ENCODE data around the gene PTPRN2. TPM values are rescaled to one million over a fixed set of nuclear protein-coding genes. Genes with fewer than 3 reads are reported as not detected.

PTPRN2 gene
- total and polyA plus RNA-seq, 9 of the 15 experiments (the other 6 are each of a cell fraction or from before 2014, with no cell fraction given), result not detected

DNA sequence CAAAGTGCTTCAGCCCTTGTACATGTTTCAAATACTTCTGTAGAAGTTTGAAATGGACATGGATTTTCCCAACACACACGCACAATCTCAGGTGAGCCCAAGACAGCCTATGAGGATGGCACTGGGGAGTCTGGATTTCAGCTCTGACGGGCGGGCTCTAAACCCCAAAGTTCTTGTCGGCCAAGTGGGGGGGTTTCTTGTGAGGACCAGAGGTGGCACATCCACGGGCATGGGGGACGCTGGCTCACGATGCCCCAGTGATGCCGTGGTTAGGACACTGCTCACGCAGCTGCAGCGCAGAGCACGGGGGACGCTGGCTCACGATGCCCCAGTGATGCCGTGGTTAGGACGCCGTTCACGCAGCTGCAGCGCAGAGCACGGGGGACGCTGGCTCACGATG, 970.7 kb downstream of the PTPRN2 start (continued):
- TF ChIP-seq, protein P1, sequence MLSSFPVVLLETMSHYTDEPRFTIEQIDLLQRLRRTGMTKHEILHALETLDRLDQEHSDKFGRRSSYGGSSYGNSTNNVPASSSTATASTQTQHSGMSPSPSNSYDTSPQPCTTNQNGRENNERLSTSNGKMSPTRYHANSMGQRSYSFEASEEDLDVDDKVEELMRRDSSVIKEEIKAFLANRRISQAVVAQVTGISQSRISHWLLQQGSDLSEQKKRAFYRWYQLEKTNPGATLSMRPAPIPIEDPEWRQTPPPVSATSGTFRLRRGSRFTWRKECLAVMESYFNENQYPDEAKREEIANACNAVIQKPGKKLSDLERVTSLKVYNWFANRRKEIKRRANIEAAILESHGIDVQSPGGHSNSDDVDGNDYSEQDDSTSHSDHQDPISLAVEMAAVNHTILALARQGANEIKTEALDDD (IDR thresholded peaks at IDR 0.05), result no peak
- no peak for TF ChIP-seq MITF (IDR thresholded peaks at IDR 0.05)
- TF ChIP-seq WHSC1 (IDR thresholded peaks at IDR 0.05; ENCODE audit: low read length), result no peak
- TF ChIP-seq ZNF121 (CRISPR knock-in tag; conservative IDR thresholded peaks at IDR 0.05), result no peak
- no peak for TF ChIP-seq SAFB2 (IDR thresholded peaks at IDR 0.05; ENCODE audit: borderline replicate concordance, low read depth, low read length, severe bottlenecking)
- no peak for TF ChIP-seq PYGO2 (tag; IDR thresholded peaks at IDR 0.05)

DNA sequence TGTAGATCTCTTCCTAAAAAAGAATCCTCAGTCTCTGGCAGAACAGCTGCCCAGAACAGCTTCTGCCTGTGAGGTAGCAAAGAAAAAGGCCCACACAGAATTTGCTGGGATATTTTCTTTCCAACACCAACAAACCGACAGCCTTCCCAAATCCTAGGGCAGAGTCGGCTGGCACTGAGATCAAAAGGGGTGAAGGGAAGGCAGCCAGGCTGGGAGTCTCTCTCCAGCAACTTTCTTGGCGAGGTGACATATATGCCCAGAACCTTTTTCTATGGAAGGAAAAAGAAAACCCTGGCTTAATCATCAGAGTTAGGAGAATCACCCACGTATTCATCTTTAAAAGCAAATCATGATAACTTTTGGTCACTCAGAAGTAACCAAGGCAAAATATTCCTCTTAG, 971.2 kb downstream of the PTPRN2 start:
- FAIRE-seq (no peak), ATAC-seq (no peak)
- no peak for TF ChIP-seq SMARCE1 (IDR thresholded peaks at IDR 0.05)
- TF ChIP-seq PTTG1 (tag; IDR thresholded peaks at IDR 0.05; ENCODE audit: low read depth), result no peak
- TF ChIP-seq, protein P2, sequence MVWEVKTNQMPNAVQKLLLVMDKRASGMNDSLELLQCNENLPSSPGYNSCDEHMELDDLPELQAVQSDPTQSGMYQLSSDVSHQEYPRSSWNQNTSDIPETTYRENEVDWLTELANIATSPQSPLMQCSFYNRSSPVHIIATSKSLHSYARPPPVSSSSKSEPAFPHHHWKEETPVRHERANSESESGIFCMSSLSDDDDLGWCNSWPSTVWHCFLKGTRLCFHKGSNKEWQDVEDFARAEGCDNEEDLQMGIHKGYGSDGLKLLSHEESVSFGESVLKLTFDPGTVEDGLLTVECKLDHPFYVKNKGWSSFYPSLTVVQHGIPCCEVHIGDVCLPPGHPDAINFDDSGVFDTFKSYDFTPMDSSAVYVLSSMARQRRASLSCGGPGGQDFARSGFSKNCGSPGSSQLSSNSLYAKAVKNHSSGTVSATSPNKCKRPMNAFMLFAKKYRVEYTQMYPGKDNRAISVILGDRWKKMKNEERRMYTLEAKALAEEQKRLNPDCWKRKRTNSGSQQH (CRISPR knock-in tag; IDR thresholded peaks at IDR 0.05), result no peak
- TF ChIP-seq, protein P3, sequence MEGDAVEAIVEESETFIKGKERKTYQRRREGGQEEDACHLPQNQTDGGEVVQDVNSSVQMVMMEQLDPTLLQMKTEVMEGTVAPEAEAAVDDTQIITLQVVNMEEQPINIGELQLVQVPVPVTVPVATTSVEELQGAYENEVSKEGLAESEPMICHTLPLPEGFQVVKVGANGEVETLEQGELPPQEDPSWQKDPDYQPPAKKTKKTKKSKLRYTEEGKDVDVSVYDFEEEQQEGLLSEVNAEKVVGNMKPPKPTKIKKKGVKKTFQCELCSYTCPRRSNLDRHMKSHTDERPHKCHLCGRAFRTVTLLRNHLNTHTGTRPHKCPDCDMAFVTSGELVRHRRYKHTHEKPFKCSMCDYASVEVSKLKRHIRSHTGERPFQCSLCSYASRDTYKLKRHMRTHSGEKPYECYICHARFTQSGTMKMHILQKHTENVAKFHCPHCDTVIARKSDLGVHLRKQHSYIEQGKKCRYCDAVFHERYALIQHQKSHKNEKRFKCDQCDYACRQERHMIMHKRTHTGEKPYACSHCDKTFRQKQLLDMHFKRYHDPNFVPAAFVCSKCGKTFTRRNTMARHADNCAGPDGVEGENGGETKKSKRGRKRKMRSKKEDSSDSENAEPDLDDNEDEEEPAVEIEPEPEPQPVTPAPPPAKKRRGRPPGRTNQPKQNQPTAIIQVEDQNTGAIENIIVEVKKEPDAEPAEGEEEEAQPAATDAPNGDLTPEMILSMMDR (IDR thresholded peaks at IDR 0.05 in 2 of 3, conservative IDR thresholded peaks at IDR 0.05 in 1 of 3; ENCODE audit: insufficient read depth in 2 of 3, low read depth in 1 of 3, low read length in 3 of 3), result no peak
- TF ChIP-seq KLF6 (CRISPR knock-in tag; IDR thresholded peaks at IDR 0.05; ENCODE audit: borderline replicate concordance), result no peak
- no peak for TF ChIP-seq ZZZ3 (IDR thresholded peaks at IDR 0.05)
- TF ChIP-seq TARDBP (IDR thresholded peaks at IDR 0.05), result no peak
- TF ChIP-seq SMAD3 (CRISPR knock-in tag; conservative IDR thresholded peaks at IDR 0.05), result no peak
- TF ChIP-seq ETV5 (CRISPR knock-in tag; IDR thresholded peaks at IDR 0.05; ENCODE audit: low read depth), result no peak
- TF ChIP-seq FOXM1 (IDR thresholded peaks at IDR 0.05; ENCODE audit: low read depth), result no peak
- TF ChIP-seq FOXM1 (CRISPR knock-in tag; IDR thresholded peaks at IDR 0.05; ENCODE audit: low read depth), result no peak

More for the DNA sequence above, 971.2 kb downstream of the PTPRN2 start:
- WGBS (ENCODE audit: insufficient coverage, low coverage, missing lambda C conversion rate), result 1% methylated on average over 4 of the region's 4 CpGs
- POLR2A ChIA-PET, result interaction anchor here (0.6 to 1.1 kb wide), 3 partner anchors 15 to 90 kb away, joined by 3 to 5 read pairs (median 3); no protein-coding TSS in a partner anchor
- Histone ChIP-seq H3K79me2 (ENCODE audit: control insufficient read depth, insufficient read depth, low read length) (no peaks in the 10 kb centered on the region), H3K27ac (ENCODE audit: extremely low read depth, low read depth, low read length) (no peak overlapping the region), H4K20me1 (replicated peaks; ENCODE audit: control insufficient read depth, insufficient read depth, low read length) (peaks cover 25% of the 10 kb centered on the region), H3K9me3 (replicated peaks; ENCODE audit: control insufficient read depth, insufficient read depth, low read depth, low read length) (no peaks in the 10 kb centered on the region), H3K27me3 (ENCODE audit: control insufficient read depth in 2 of 2, insufficient read depth in 2 of 2, low read length in 2 of 2) (peaks cover 83 to 98% of the 10 kb centered on the region in 2 experiments), H3K9ac (ENCODE audit: insufficient read depth in 1 of 2, low read depth in 2 of 2, low read length in 2 of 2) (no peak overlapping the region), H3K4me2 (ENCODE audit: insufficient read depth, low read length) (no peak overlapping the region), H3K36me3 (ENCODE audit: control insufficient read depth, insufficient read depth, low read length) (no peaks in the 10 kb centered on the region), H3K9me1 (ENCODE audit: control insufficient read depth, insufficient read depth, low read length) (peaks cover 6% of the 10 kb centered on the region), H2AFZ (ENCODE audit: low read depth, low read length) (no peak overlapping the region), H3K4me1 (replicated peaks in 1 of 2; ENCODE audit: control insufficient read depth in 2 of 2, insufficient read depth in 2 of 2, low read length in 2 of 2) (peaks cover 0 to 26% of the 10 kb centered on the region in 2 experiments; a peak in 1 of 5 replicates), H3K4me3 (no peak overlapping the region)
- intact Hi-C loops (cut with micrococcal nuclease) (no loop called here), in situ Hi-C loops (cut with MboI) (no loop called here)
- CTCF ChIA-PET (ENCODE audit: low intra/inter-chr PET ratio), result no interaction called here
- no TSS peak for BruUV-seq (replicated peaks)
- DNase-seq (ENCODE audit: extremely low read depth in 1 of 4, low spot score in 3 of 4), result no peak
